ENCODE measurements around the gene BSPRY.

BSPRY gene

GRCh38 chr9:113389451-113389850, 40.1 kb downstream of the BSPRY start:
- TF ChIP-seq, protein P1, sequence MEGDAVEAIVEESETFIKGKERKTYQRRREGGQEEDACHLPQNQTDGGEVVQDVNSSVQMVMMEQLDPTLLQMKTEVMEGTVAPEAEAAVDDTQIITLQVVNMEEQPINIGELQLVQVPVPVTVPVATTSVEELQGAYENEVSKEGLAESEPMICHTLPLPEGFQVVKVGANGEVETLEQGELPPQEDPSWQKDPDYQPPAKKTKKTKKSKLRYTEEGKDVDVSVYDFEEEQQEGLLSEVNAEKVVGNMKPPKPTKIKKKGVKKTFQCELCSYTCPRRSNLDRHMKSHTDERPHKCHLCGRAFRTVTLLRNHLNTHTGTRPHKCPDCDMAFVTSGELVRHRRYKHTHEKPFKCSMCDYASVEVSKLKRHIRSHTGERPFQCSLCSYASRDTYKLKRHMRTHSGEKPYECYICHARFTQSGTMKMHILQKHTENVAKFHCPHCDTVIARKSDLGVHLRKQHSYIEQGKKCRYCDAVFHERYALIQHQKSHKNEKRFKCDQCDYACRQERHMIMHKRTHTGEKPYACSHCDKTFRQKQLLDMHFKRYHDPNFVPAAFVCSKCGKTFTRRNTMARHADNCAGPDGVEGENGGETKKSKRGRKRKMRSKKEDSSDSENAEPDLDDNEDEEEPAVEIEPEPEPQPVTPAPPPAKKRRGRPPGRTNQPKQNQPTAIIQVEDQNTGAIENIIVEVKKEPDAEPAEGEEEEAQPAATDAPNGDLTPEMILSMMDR (IDR thresholded peaks at IDR 0.05; ENCODE audit: extremely low read depth, insufficient read depth, missing control alignments), result no peak
- in situ Hi-C loops (cut with MboI; ENCODE audit: low pct_unique_long_range_greater_than_20kb, low sequenced_read_pairs, unreplicated experiment), result no loop called here
- no peak for DNase-seq (ENCODE audit: low spot score)

- DNase-seq (ENCODE audit: low spot score), result no peak
- in situ Hi-C loops (cut with MboI; ENCODE audit: low pct_unique_long_range_greater_than_20kb, low sequenced_read_pairs, unreplicated experiment), result no loop called here
- TF ChIP-seq, protein P1 (IDR thresholded peaks at IDR 0.05; ENCODE audit: extremely low read depth, insufficient read depth, missing control alignments), result no peak
These were observed 41.0 kb downstream of the BSPRY start for GRCh38 chr9:113390192-113390960.

- TF ChIP-seq, protein P1 (IDR thresholded peaks at IDR 0.05; ENCODE audit: extremely low read depth, insufficient read depth, missing control alignments), result no peak
- in situ Hi-C loops (cut with MboI; ENCODE audit: low pct_unique_long_range_greater_than_20kb, low sequenced_read_pairs, unreplicated experiment), result no loop called here
- no peak for DNase-seq (ENCODE audit: low spot score)
These were observed 42.6 kb downstream of the BSPRY start for GRCh38 chr9:113391917-113392316.

- no peak for DNase-seq (ENCODE audit: low spot score)
- in situ Hi-C loops (cut with MboI; ENCODE audit: low pct_unique_long_range_greater_than_20kb, low sequenced_read_pairs, unreplicated experiment), result no loop called here
- TF ChIP-seq, protein P1 (IDR thresholded peaks at IDR 0.05; ENCODE audit: extremely low read depth, insufficient read depth, missing control alignments), result no peak
These were observed 43.9 kb downstream of the BSPRY start for GRCh38 chr9:113393281-113393680.

DNA sequence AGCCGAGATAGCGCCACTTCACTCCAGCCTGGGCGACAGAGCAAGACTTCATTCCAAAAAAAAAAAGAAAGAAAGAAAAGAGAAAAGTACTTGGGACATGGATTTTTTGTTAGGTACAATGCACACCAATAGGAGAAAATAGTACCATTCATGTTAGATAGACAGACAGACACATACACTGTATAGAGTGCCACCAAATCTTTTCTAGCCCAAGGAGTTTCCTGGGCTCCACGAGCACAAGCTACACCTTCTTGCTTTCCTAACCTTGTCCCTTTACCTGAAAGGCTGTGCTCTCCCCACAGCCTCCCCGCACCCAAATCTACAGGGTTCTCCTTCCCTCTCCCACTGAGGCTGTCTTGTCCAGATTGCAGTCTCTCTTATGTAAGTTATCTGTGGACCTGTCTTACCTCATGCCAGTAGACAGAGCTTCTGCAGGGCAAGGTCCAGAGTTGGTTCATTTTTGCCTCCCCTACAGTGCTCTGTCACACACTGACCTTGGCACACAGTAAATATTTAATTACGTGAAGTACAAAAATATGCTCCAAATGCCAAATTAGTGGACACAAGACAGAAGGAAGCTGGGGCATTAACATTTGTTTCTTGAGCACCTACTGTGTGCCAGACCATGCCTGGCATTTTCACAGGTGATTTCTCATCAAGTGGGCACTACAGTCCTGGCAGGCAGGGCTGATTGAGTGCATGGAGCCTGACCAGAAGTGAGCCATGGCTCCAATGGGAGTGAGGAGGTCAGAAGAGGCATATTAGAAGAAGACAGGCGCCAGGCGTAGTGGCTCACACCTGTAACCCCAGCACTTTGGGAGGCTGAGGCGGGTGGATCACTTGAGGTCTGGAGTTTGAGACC, 45.9 kb downstream of the BSPRY start:
- TF ChIP-seq, protein P1 (IDR thresholded peaks at IDR 0.05; ENCODE audit: extremely low read depth, insufficient read depth, missing control alignments), result no peak
- in situ Hi-C loops (cut with MboI; ENCODE audit: low pct_unique_long_range_greater_than_20kb, low sequenced_read_pairs, unreplicated experiment), result no loop called here
- DNase-seq (ENCODE audit: low spot score), result no peak

GRCh38 chr9:113397203-113397631, 47.9 kb downstream of the BSPRY start:
- in situ Hi-C loops (cut with MboI; ENCODE audit: low pct_unique_long_range_greater_than_20kb, low sequenced_read_pairs, unreplicated experiment), result no loop called here
- TF ChIP-seq, protein P1 (IDR thresholded peaks at IDR 0.05; ENCODE audit: extremely low read depth, insufficient read depth, missing control alignments), result no peak
- no peak for DNase-seq (ENCODE audit: low spot score)

Measured in GM13977 (cell line).